ENCODE data around the gene KRTAP19-8.

Gene KRTAP19-8

GRCh38 chr21:31011412-31011811 lies 26.9 kb downstream of the KRTAP19-8 start:
- no peak for DNase-seq

DNA sequence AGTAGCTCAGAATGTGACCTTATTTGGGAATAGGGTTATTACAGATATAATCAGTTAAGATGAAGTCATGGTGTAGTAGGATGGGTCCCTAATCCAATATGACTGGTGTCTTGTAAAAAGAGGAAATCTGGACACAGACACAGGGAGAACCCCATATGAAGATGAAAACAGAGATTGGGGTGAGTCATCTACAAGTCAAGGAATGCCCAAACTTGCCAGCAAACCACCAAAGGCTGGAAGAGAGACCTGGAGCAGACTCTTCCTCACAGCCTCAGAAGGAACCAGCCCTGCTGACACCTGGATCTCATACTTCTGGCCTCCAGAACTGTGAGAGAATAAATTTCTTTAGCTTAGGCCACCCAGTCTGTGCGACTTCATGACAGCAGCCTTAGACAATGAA lies 29.9 kb downstream of the KRTAP19-8 start:
- no peak for DNase-seq

DNA sequence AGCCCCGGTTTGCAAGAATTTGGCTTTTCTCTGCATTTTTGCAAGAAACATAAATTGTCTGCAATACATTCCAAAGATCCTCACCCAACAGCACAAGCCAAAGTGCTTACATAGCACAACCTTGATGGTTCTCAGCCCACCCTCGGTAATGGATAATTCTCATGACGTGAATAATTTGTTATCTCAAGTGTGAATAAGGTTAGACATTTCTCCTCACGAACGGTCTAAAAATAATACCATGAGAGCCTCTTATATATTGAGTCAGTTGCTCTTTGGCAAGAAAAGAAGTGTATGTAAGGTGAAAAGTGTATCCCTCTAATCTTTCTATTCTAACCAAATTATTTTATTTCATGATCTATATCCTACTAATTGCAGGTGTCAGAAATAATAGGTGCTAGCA lies 33.3 kb downstream of the KRTAP19-8 start:
- DNase-seq: no peak

- no peak for DNase-seq
These were observed 34.8 kb downstream of the KRTAP19-8 start for GRCh38 chr21:31003471-31003870.

DNA sequence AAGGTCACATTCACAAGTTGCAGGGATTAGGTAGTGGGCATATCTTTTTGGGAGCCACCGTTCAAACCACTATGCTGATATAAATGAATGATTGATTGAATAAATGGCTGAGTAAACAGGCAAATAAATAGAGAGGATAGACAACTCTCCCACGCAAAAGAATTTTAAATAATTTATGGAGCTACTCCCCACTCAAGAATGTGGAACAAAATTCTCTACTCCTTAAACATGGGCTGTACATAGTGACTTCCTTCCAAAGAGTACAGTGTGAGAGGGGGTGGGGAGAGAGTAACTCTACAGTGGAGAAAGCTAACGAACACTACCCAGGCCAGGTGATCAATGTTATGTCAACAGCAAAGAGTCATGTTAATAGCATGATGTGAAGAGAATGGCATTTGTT lies 40.7 kb downstream of the KRTAP19-8 start:
- DNase-seq: no peak

DNA sequence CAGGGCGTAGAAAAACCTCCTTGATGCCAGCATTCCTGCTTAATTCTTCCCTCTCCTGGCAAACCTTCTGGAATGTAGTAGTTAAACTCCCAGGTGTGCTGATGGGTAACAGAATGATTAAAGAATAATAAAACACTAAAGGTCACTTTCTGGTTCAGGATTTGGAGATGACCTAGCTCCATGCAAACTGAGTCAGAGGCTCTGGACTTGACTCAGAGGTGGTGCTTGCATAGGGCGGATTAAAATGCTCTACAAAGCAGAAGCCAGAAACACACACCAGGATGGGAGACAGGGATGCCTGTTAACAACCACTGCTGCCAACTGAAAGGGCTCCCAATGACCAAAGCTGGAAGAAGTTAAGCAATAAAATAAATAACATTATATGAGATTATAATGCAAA lies 41.5 kb downstream of the KRTAP19-8 start:
- no peak for DNase-seq

DNA sequence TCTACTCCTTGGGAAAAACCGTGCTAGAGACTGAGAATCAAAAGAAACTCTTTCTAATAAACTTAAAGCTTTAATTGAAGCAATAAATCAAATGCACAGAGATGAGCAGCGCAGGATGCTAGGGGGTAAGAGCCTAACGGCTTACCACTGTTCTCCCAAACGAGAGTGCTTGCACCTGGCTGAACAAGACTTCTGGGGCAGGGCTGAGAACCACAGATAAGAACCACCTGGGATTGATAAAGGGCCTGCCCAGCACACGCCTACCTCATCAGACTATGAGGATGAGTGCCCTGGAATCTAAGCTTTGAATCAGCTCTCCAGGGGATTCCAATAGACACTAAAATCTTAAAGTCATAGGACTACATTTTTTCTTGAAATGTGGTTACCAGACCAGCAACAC lies 43.3 kb downstream of the KRTAP19-8 start:
- DNase-seq: no peak

DNA sequence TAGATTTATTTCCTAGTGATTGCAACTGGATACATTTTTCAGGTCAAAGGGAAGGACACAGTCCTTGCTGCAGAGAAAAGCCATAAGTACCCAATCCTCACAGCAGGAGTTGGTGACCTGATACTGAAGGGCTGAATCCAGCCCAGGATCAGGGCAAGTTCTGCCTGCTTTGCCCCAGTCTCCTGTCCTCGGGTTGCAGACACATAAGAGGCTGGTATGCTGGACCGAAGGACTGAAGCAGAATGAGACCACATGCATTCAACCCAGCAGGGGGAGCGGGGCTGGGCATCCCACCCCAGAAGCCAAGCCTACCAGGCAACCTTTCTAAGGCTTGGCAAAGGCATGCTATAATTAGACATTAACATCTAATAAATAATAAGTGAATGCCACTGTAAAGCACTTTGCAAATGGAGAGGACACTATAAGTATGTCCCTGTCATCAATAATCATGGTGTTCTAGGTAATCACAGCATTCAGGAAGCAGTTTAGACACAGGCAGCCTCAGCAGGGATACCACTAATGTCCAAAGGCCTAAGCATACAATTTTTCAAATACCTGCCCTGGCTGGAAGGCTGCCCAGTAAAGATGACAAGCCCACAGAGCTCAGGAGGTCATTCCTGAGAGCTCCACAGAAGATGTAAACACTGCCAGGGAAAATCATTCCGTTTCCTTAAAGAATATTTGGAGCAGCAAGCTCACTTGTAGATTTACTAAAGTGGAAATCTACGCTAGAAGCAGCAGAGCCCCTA lies 47.6 kb downstream of the KRTAP19-8 start:
- no peak for DNase-seq

DNA sequence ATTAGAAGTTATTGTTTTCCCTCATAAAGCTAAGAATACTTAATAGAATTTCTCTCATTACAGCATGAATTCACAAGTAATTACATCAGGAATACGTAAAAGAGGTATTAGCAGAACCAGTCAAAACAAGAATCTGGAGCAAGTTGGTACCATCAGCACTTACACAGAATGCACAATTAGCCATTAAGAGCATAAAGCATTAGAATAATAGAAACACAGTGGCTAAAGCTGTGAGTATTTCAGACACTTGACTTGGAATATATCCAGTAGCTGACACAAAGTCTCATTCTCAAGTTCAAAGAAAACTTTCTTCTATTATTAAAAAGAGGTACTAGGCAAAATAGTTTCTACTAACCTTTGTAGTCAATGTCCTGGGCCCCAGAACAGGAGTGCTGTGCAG lies 49.6 kb downstream of the KRTAP19-8 start:
- no peak for DNase-seq
